Loucy (cell line): ENCODE data around the gene DIP2B.
"Not testable (repeated sequence)": the region's sequence is repeated elsewhere in the genome, so short reads cannot be mapped to it uniquely, and the experiment has no call there.

Source experiments
- H2AFZ ChIP-seq: fragments of 200-600 bp; sonication (generic); 2 replicates; pipeline ENCODE4 v1.6.0; 2016; ENCODE audit warnings: antibody characterized with exemption, mild to moderate bottlenecking, low read length, moderate library complexity
- H3F3A ChIP-seq: fragments of 200-600 bp; 2 replicates; pipeline ENCODE4 v1.6.0; 2016; ENCODE audit warnings: antibody characterized with exemption, low read depth, mild to moderate bottlenecking
- H3K27me3 ChIP-seq: fragments of 200-600 bp; sonication (generic); 2 replicates; pipeline ENCODE4 v1.6.1; 2014; ENCODE audit warnings: low read length, mild to moderate bottlenecking; ENCODE audit not compliant: insufficient read depth, poor library complexity, severe bottlenecking
- H3K36me3 ChIP-seq: fragments of 200-600 bp; sonication (generic); 2 replicates; pipeline ENCODE4 v1.6.1; 2016; ENCODE audit warnings: low read length; ENCODE audit not compliant: insufficient read depth
- H3K4me1 ChIP-seq: fragments of 200-600 bp; sonication (generic); 2 replicates; pipeline ENCODE4 v1.5.1; 2014; ENCODE audit warnings: low read length, mild to moderate bottlenecking; ENCODE audit not compliant: insufficient read depth, poor library complexity, severe bottlenecking
- H3K4me2 ChIP-seq: fragments of 200-600 bp; sonication (generic); 2 replicates; pipeline ENCODE4 v1.6.0; 2014; ENCODE audit warnings: antibody characterized with exemption, low read length, low read depth, mild to moderate bottlenecking; ENCODE audit not compliant: poor library complexity, severe bottlenecking
- H3K4me3 ChIP-seq: fragments of 200-600 bp; sonication (generic); 2 replicates; pipeline ENCODE4 v1.5.1; 2014; ENCODE audit warnings: low read length, mild to moderate bottlenecking, mixed read lengths; ENCODE audit not compliant: poor library complexity, severe bottlenecking
- H3K79me2 ChIP-seq: fragments of 200-600 bp; sonication (generic); 2 replicates; pipeline ENCODE4 v1.6.1; 2014; ENCODE audit warnings: low read length; ENCODE audit not compliant: insufficient read depth
- H3K9ac ChIP-seq: fragments of 200-600 bp; sonication (generic); 2 replicates; pipeline ENCODE4 v1.6.0; 2014; ENCODE audit warnings: mild to moderate bottlenecking, low read depth, low read length, moderate library complexity; ENCODE audit not compliant: poor library complexity, severe bottlenecking
- H3K9me2 ChIP-seq: fragments of 200-600 bp; sonication (generic); replicated peaks from 2 replicates; pipeline ENCODE4 v1.6.1; 2016; ENCODE audit warnings: low read depth, low read length, mixed read lengths
- H3K9me3 ChIP-seq: fragments of 200-600 bp; sonication (generic); 2 replicates; pipeline ENCODE4 v1.6.1; 2014; ENCODE audit warnings: mild to moderate bottlenecking, antibody characterized with exemption, low read length, low read depth; ENCODE audit not compliant: insufficient read depth
- H4K20me1 ChIP-seq: fragments of 200-600 bp; sonication (generic); 2 replicates; pipeline ENCODE4 v1.6.0; 2014; ENCODE audit warnings: antibody characterized with exemption, low read length, mild to moderate bottlenecking; ENCODE audit not compliant: insufficient read depth, poor library complexity, severe bottlenecking
- EZH2phosphoT487 ChIP-seq: fragments of 200-600 bp; IDR thresholded peaks from 2 replicates; pipeline ENCODE4 v1.6.1; 2018; ENCODE audit warnings: antibody characterized with exemption, mild to moderate bottlenecking, moderate library complexity, borderline replicate concordance
- TF ChIP-seq, protein P1 (sequence below): fragments of 200-600 bp; sonication (generic); conservative IDR thresholded peaks from 2 replicates; pipeline ENCODE4 v1.5.1; 2014; ENCODE audit warnings: mild to moderate bottlenecking, antibody characterized with exemption, low read length

DIP2B gene

DNA sequence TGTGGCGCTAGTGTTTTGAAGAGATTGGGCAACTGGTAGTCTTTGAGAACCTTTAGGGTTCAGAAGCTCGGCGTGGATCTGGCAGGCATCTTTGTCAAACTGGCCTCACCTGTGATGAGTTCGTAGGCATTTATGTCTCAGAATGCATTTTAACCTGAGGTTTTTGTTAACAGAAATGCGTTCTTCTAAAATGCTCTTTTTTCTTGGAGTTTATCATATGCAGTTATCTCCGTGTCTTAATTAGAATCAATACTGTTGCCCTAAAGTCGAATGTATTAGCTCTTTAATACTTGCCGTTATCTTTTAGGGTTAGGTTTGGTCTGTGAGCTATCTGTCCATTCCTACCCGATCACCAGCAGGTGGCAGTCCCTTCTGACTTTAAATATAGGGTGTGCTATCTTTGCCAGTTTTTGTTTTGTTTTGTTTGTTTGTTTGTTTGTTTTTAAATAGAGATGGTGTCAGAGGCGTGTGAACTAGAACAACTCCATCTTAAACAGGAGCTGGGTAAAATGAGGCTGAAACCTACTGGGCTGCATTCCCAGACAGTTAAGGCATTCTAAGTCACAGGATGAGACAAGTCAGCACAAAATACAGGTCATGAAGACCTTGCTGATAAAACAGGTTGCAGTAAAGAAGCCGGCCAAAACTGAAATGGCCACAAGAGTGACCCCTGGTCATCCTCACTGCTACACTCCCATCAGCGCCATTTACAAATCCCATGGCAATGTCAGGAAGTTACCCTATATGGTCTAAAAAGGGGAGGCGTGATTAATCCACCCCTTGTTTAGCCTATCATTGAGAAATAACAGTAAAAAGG is 260.5 kb downstream of the DIP2B start:
- Histone ChIP-seq H3K79me2 (peaks cover 76% of the 10 kb centered on the region), H3K27me3 (no peaks in the 10 kb centered on the region), H3K9me2 (no peaks in the 10 kb centered on the region), H3K36me3 (peaks cover 2% of the 10 kb centered on the region), H2AFZ (peak overlapping the region; percentile 94; the same call in 1 of the 2 replicates), H4K20me1 (peaks cover 27% of the 10 kb centered on the region), H3K9ac (peak overlapping the region; percentile 96), H3K4me3 (peak overlapping the region; percentile 82), H3K4me1 (peaks cover 42% of the 10 kb centered on the region), H3K4me2 (peak overlapping the region; percentile 87), H3F3A (no peaks in the 10 kb centered on the region), H3K9me3 (no peaks in the 10 kb centered on the region)
- TF ChIP-seq, protein P1, sequence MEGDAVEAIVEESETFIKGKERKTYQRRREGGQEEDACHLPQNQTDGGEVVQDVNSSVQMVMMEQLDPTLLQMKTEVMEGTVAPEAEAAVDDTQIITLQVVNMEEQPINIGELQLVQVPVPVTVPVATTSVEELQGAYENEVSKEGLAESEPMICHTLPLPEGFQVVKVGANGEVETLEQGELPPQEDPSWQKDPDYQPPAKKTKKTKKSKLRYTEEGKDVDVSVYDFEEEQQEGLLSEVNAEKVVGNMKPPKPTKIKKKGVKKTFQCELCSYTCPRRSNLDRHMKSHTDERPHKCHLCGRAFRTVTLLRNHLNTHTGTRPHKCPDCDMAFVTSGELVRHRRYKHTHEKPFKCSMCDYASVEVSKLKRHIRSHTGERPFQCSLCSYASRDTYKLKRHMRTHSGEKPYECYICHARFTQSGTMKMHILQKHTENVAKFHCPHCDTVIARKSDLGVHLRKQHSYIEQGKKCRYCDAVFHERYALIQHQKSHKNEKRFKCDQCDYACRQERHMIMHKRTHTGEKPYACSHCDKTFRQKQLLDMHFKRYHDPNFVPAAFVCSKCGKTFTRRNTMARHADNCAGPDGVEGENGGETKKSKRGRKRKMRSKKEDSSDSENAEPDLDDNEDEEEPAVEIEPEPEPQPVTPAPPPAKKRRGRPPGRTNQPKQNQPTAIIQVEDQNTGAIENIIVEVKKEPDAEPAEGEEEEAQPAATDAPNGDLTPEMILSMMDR: peak; percentile 75
- no peak for TF ChIP-seq EZH2phosphoT487

DNA sequence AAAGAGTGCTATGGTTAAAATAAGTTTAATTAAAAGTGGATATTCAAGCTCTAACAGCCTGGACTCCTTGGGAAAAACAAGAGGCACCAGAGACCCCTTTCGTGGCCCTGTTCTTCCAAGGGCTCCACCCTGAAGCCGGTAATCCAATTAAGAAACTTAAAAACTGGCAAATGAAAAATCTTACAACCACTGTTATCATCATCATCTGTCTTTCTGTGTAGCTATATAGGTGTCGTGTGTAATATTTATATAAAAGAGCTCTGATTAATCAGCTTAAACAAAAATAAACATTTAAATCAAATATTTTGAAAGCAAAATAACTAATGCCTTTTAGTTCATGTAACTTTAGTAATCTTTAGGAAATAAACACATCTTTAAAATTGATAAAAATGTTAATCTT is 263.6 kb downstream of the DIP2B start:
- TF ChIP-seq EZH2phosphoT487: no peak
- TF ChIP-seq, protein P1: no peak

GRCh38 chr12:50768813-50769212 is 264.0 kb downstream of the DIP2B start:
- H3K9me3 ChIP-seq: not testable (repeated sequence)
- peak overlapping the region; percentile 17 for H3K4me3 ChIP-seq

More for the DNA sequence above, 263.6 kb downstream of the DIP2B start:
- Histone ChIP-seq H3F3A (no peaks in the 10 kb centered on the region), H3K36me3 (peaks cover 14% of the 10 kb centered on the region), H3K27me3 (no peaks in the 10 kb centered on the region), H4K20me1 (peaks cover 27% of the 10 kb centered on the region), H3K4me2 (peak overlapping the region; percentile 87), H3K9me2 (no peaks in the 10 kb centered on the region), H3K4me3 (peak overlapping the region; percentile 17), H3K9ac (no peak overlapping the region), H2AFZ (no peak overlapping the region), H3K4me1 (peaks cover 29% of the 10 kb centered on the region), H3K9me3 (no peaks in the 10 kb centered on the region), H3K79me2 (peaks cover 94% of the 10 kb centered on the region)

More at GRCh38 chr12:50768813-50769212, 264.0 kb downstream of the DIP2B start:
- Histone ChIP-seq H4K20me1 (peaks cover 27% of the 10 kb centered on the region), H3K4me1 (peaks cover 29% of the 10 kb centered on the region), H3K36me3 (peaks cover 14% of the 10 kb centered on the region), H3K79me2 (peaks cover 95% of the 10 kb centered on the region), H3K4me2 (peak overlapping the region; percentile 87)
- not testable (repeated sequence) for H3K9me2 ChIP-seq, H2AFZ ChIP-seq, H3K27me3 ChIP-seq, H3F3A ChIP-seq, H3K9ac ChIP-seq
